Type B pancreatic cell (in vitro differentiated cells): Measurements from ENCODE around the gene ANK2. TPM values are rescaled to one million over a fixed set of nuclear protein-coding genes. Genes with fewer than 3 reads are reported as not detected.

Experiments
- DNase-seq: peaks from one replicate; pipeline ENCODE4 v3.0.0; 2021; ENCODE audit warnings: mixed read lengths; ENCODE audit not compliant: unreplicated experiment; ENCODE audit errors: extremely low spot score
- H3K27ac Mint-ChIP-seq: 2 replicates; pipeline ENCODE4 v1.8.0; 2021; ENCODE audit warnings: mild to moderate bottlenecking, mixed read lengths
- H3K27me3 Mint-ChIP-seq: 2 replicates; pipeline ENCODE4 v1.8.0; 2021; ENCODE audit warnings: mixed read lengths
- H3K36me3 Mint-ChIP-seq: 2 replicates; pipeline ENCODE4 v1.8.0; 2021; ENCODE audit warnings: mixed read lengths
- H3K4me1 Mint-ChIP-seq: one replicate; pipeline ENCODE4 v1.8.0; 2021; ENCODE audit warnings: mixed read lengths; ENCODE audit not compliant: unreplicated experiment
- H3K4me3 Mint-ChIP-seq: 2 replicates; pipeline ENCODE4 v1.8.0; 2021; ENCODE audit warnings: mild to moderate bottlenecking, mixed read lengths
- H3K9me3 Mint-ChIP-seq: 2 replicates; pipeline ENCODE4 v1.8.0; 2021; ENCODE audit warnings: mixed read lengths
- total RNA-seq: library from RNA; stranded (reverse); gene quantifications from 2 replicates; pipeline ENCODE4 v1.2.1, GENCODE V29; 2021; ENCODE audit warnings: low replicate concordance
- TF ChIP-seq, protein P1 (sequence below): fragments of 200-600 bp; sonication (generic); conservative IDR thresholded peaks from 2 replicates; pipeline ENCODE4 v1.5.0; 2021; ENCODE audit warnings: antibody characterized with exemption, mild to moderate bottlenecking

The ANK2 gene
- total RNA-seq, 1 donor from 2014 or later, result 27.7 TPM

DNA sequence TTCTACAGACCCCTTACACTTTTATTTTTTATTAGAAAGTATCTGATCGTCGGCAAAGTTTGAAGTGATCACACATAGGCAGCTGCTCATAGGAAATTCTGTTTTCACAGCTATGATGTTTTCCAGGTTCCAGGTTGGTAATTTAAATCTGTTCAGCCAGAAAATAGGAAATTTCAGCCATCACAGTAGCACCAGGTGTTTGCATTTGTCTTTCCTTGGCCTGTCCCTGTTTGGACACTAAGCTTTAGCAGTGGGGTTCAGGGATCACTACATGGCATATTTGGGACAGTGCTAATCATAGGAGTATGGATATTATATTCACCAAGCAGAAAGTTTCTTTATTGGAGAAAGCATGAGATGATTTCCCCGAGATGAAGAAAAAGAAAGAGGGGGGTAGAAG, 92.9 kb downstream of the ANK2 start:
- DNase-seq, result no peak
- peak overlapping the region; percentile 9 for H3K27ac Mint-ChIP-seq

DNA sequence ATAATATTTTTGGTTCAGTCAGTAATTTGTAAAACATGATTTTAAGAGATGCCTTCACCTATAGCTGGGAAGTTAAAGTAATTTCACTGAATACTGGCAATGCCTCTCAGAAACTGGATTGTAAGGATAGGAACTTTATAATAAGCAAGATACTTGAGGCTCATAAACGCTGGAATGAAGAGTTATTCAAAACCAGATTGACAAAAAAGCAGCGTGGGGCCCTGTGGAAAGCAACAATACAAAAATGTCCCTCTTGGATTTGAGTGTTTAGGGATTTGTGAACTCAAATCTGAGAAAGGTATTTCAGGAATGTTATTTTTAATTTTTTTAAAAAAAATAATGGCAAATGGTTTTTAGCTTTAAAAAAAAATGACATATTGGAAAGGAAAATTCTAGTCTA, 94.6 kb downstream of the ANK2 start:
- TF ChIP-seq, protein P1, sequence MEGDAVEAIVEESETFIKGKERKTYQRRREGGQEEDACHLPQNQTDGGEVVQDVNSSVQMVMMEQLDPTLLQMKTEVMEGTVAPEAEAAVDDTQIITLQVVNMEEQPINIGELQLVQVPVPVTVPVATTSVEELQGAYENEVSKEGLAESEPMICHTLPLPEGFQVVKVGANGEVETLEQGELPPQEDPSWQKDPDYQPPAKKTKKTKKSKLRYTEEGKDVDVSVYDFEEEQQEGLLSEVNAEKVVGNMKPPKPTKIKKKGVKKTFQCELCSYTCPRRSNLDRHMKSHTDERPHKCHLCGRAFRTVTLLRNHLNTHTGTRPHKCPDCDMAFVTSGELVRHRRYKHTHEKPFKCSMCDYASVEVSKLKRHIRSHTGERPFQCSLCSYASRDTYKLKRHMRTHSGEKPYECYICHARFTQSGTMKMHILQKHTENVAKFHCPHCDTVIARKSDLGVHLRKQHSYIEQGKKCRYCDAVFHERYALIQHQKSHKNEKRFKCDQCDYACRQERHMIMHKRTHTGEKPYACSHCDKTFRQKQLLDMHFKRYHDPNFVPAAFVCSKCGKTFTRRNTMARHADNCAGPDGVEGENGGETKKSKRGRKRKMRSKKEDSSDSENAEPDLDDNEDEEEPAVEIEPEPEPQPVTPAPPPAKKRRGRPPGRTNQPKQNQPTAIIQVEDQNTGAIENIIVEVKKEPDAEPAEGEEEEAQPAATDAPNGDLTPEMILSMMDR, result no peak
- Mint-ChIP-seq H3K27ac (no peak overlapping the region), H3K4me3 (no peak overlapping the region), H3K36me3 (peaks cover 3% of the 10 kb centered on the region), H3K9me3 (peaks cover 7% of the 10 kb centered on the region), H3K4me1 (peaks cover 43% of the 10 kb centered on the region), H3K27me3 (no peaks in the 10 kb centered on the region)
- DNase-seq, result no peak

More for the DNA sequence above, 92.9 kb downstream of the ANK2 start:
- Mint-ChIP-seq H3K36me3 (no peaks in the 10 kb centered on the region), H3K4me1 (peaks cover 35% of the 10 kb centered on the region), H3K9me3 (no peaks in the 10 kb centered on the region), H3K27me3 (no peaks in the 10 kb centered on the region), H3K4me3 (no peak overlapping the region)
- TF ChIP-seq, protein P1, result no peak

DNA sequence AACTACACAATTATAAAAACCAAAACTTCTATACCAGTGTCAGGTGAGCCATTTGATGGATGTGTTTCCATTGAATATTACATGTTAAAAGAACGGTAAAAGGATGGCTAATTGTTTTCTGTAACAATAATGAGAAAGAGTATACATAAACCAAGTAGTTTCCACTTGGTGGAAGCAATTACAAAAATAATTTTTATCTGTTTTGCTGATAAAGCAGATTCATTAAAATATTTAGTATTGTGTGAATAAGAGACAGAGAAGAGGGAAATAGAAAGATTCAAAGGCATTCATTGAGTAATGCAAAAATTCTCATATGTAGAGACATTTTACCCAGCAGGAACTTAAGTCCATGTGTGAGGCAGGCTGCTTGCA, 95.7 kb downstream of the ANK2 start:
- TF ChIP-seq, protein P1, result no peak
- peak overlapping the region; percentile 25 for H3K27ac Mint-ChIP-seq
- peaks cover 4% of the 10 kb centered on the region for H3K36me3 Mint-ChIP-seq
- H3K27me3 Mint-ChIP-seq, result no peaks in the 10 kb centered on the region
- peaks cover 43% of the 10 kb centered on the region for H3K4me1 Mint-ChIP-seq
- peaks cover 9% of the 10 kb centered on the region for H3K9me3 Mint-ChIP-seq
- H3K4me3 Mint-ChIP-seq, result no peak overlapping the region
- no peak for DNase-seq

DNA sequence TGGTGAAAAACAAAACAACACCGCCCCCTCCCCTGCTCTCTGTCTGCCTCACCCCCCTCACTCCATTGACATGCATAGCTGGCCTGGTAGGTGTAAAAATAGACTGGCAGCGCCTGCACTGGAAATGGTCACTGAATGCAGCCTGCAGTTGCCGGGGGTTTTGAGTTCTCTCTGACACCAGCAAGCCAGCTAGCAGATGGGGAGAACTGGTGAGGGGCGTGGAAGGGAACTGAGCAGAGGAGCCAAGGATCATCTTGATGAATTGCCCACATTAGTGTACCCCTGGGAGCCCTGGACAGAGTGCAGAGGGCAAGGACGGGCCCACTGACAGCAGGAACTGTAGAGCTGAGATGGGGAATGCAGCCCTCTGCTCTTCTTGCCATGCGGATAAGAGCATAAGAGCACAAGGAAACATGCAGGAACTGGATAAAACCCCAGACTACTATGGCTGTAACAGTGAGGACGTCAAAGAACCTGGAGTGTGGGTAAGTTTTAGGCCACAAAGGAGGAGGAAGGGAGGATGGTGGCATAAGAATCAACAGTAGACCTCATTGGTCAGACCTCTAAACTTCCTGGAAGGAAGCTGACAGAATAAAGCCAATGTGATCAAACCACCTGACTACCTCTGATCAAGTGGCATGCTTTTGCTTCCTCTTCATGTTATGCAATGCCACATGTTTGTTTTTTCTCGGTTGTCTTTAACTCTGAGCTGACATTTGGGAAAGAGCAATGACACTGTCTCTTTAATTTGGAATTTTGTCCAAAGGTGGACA, 96.3 kb downstream of the ANK2 start:
- Mint-ChIP-seq H3K36me3 (peaks cover 4% of the 10 kb centered on the region), H3K27ac (peak overlapping the region; percentile 25)

DNA sequence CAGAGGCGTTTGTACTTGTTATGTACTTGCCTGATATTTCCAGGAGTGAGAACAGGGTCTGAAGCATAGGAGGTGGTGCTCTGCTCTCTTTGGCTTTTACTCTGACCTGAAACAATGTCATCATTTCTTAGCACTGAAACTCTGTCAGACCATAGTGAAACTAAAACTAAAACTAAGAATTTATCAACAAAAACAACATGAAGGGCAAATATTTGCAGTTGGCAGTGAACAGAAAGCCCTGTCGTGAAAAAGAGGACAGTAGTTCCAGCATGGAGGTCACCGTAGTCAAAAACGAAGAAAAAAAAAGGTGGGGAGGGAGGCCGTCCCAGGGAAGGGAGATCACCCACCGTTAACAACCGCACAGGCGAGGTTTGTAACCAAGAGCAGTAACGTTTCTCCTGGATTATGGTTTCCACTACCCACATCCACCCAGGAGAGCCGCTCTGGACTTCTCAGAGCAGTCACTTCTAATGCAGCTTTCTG, 97.5 kb downstream of the ANK2 start:
- Mint-ChIP-seq H3K9me3 (peaks cover 13% of the 10 kb centered on the region), H3K4me1 (peaks cover 34% of the 10 kb centered on the region), H3K4me3 (peak overlapping the region; percentile 79), H3K27ac (peak overlapping the region; percentile 74), H3K27me3 (no peaks in the 10 kb centered on the region), H3K36me3 (peaks cover 4% of the 10 kb centered on the region)
- TF ChIP-seq, protein P1, result no peak
- DNase-seq, result no peak

More for the DNA sequence above, 96.3 kb downstream of the ANK2 start:
- Mint-ChIP-seq H3K9me3 (peaks cover 13% of the 10 kb centered on the region), H3K4me1 (peaks cover 43% of the 10 kb centered on the region), H3K4me3 (no peak overlapping the region), H3K27me3 (no peaks in the 10 kb centered on the region)
- TF ChIP-seq, protein P1, result no peak
- no peak for DNase-seq
